A673 (cell line): ENCODE results near the gene NFATC2. TPM values are rescaled to one million over a fixed set of nuclear protein-coding genes. Genes with fewer than 3 reads are reported as not detected.

ENCODE experiments used
- BruUV-seq: library from RNA; stranded (reverse); fragments of 400-500 nt; replicated peaks from 2 replicates; lab custom pipeline; 2021; lab: Mats Ljungman, UMichigan
- CTCF ChIA-PET: fragments of 300-600 bp; sonication (Branson Sonifier 250); formaldehyde crosslinking; loops from one replicate; lab custom pipeline; 2022; ENCODE audit warnings: antibody characterized with exemption; lab: Charles Lee
- POLR2A ChIA-PET: fragments of 300-600 bp; sonication (Branson Sonifier 250); formaldehyde crosslinking; loops from one replicate; lab custom pipeline; 2022; ENCODE audit warnings: antibody characterized with exemption; ENCODE audit not compliant: low non-redundant PET; lab: Charles Lee
- DNase-seq: peaks from one replicate; pipeline ENCODE4 v3.0.0-alpha.2; 2015; ENCODE audit warnings: low spot score
- H3K27ac ChIP-seq: fragments of 200-600 bp; sonication (generic); 2 replicates; pipeline ENCODE4 v1.5.1; 2016; ENCODE audit warnings: mixed run types, low read depth, mild to moderate bottlenecking, mixed read lengths, antibody characterized with exemption, low read length; ENCODE audit not compliant: poor library complexity, severe bottlenecking
- H3K27me3 ChIP-seq: fragments of 200-600 bp; sonication (generic); replicated peaks from 2 replicates; pipeline ENCODE4 v1.6.1; 2017; ENCODE audit warnings: mixed run types, low read depth, mild to moderate bottlenecking, mixed read lengths, antibody characterized with exemption, low read length; ENCODE audit not compliant: insufficient read depth, poor library complexity
- H3K36me3 ChIP-seq: fragments of 200-600 bp; sonication (generic); 2 replicates; pipeline ENCODE4 v1.6.1; 2016; ENCODE audit warnings: mixed run types, mild to moderate bottlenecking, mixed read lengths, antibody characterized with exemption, low read length; ENCODE audit not compliant: insufficient read depth, poor library complexity, severe bottlenecking
- H3K4me1 ChIP-seq: fragments of 200-600 bp; sonication (generic); 2 replicates; pipeline ENCODE4 v1.6.1; 2017; ENCODE audit warnings: mixed run types, mild to moderate bottlenecking, mixed read lengths, antibody characterized with exemption, low read length; ENCODE audit not compliant: insufficient read depth, poor library complexity, severe bottlenecking
- H3K4me3 ChIP-seq: fragments of 200-600 bp; sonication (generic); 2 replicates; pipeline ENCODE4 v1.5.1; 2016; ENCODE audit warnings: low read depth, mixed run types, mild to moderate bottlenecking, mixed read lengths, low read length; ENCODE audit not compliant: poor library complexity, severe bottlenecking
- H3K9me3 ChIP-seq: fragments of 200-600 bp; sonication (generic); 2 replicates; pipeline ENCODE4 v1.6.1; 2016; ENCODE audit warnings: mixed run types, low read depth, mild to moderate bottlenecking, mixed read lengths, antibody characterized with exemption, low read length; ENCODE audit not compliant: poor library complexity, severe bottlenecking
- EZH2 ChIP-seq: fragments of 200-600 bp; sonication (generic); IDR thresholded peaks from 2 replicates; pipeline ENCODE4 v1.6.1; 2017; ENCODE audit warnings: borderline replicate concordance, low read depth, mild to moderate bottlenecking, mixed read lengths, antibody characterized with exemption, low read length; ENCODE audit not compliant: poor library complexity, severe bottlenecking
- intact Hi-C: fragments of 100-400 bp; cut with micrococcal nuclease; formaldehyde crosslinking; loops from one replicate; pipeline ENCODE4 v1.10.0; 2022; ENCODE audit not compliant: unreplicated experiment
- total RNA-seq: library from RNA; stranded (reverse); gene quantifications from 2 replicates; pipeline ENCODE4 v1.2.3, GENCODE V29; 2021
- TF ChIP-seq, protein P1 (sequence below): fragments of 300-800, 200-600 bp; sonication (generic); conservative IDR thresholded peaks from 2 replicates; pipeline ENCODE4 v1.5.1; 2017; ENCODE audit warnings: low read depth, mild to moderate bottlenecking, antibody characterized with exemption, low read length, moderate library complexity, mixed read lengths

NFATC2 gene
- total RNA-seq, 1 experiment from 2014 or later, result 0.64 TPM

DNA sequence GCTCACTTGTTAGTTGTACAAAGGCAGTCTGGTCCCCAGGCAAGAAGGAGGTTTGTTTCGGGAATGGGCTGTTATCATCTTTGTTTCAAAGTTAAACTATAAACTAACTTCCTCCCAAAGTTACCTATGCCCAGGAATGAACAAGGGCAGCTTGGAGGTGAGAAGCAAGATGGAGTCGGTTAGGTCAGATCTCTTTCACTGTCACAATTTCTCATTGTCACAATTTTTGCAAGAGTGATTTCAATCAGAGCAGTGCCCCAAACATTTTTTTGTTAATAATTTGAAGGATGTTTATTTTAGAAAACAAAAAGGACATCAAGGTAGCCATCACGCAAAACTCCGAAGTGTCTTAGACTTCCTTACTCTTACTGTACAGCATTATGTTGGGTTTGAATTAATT lies 170.8 kb downstream of the NFATC2 start:
- ChIA-PET CTCF (interaction anchor here (1.5 kb wide), 1 partner anchor 384 kb away, joined by 3 read pairs; no protein-coding TSS in a partner anchor), POLR2A (no interaction called here)
- H3K4me1 ChIP-seq, result no peaks in the 10 kb centered on the region
- no peak overlapping the region for H3K27ac ChIP-seq
- no peak overlapping the region for H3K4me3 ChIP-seq
- H3K27me3 ChIP-seq, result no peaks in the 10 kb centered on the region
- TF ChIP-seq, protein P1, sequence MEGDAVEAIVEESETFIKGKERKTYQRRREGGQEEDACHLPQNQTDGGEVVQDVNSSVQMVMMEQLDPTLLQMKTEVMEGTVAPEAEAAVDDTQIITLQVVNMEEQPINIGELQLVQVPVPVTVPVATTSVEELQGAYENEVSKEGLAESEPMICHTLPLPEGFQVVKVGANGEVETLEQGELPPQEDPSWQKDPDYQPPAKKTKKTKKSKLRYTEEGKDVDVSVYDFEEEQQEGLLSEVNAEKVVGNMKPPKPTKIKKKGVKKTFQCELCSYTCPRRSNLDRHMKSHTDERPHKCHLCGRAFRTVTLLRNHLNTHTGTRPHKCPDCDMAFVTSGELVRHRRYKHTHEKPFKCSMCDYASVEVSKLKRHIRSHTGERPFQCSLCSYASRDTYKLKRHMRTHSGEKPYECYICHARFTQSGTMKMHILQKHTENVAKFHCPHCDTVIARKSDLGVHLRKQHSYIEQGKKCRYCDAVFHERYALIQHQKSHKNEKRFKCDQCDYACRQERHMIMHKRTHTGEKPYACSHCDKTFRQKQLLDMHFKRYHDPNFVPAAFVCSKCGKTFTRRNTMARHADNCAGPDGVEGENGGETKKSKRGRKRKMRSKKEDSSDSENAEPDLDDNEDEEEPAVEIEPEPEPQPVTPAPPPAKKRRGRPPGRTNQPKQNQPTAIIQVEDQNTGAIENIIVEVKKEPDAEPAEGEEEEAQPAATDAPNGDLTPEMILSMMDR, result no peak
- no peak for TF ChIP-seq EZH2
- no peak for DNase-seq
- H3K9me3 ChIP-seq, result no peaks in the 10 kb centered on the region
- H3K36me3 ChIP-seq, result no peaks in the 10 kb centered on the region
- BruUV-seq, result no TSS peak
- intact Hi-C loops, result loop anchor here (2.0 to 5.0 kb wide), 3 partner anchors 223 to 711 kb away; no protein-coding TSS in a partner anchor

DNA sequence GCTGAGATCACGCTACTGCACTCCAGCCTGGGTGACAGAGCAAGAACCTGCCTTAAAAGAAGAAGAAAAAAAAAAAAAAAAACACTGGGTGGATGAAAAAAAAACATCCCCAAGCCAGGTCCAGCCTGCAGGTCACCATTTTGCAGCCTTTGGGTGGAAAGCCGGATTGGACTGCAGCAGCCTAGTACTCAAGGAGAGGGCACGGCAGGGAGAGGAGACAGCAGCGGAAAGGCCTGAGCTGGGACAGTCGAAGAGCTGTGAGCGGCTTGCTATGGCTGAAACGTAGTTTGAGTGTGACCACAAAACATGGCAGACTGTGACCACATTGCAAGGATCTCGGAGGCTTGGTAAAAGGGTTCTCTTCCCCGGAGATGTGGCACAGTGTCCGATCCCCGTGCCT lies 173.0 kb downstream of the NFATC2 start:
- TF ChIP-seq EZH2, result no peak
- TF ChIP-seq, protein P1, result no peak
- POLR2A ChIA-PET, result no interaction called here
- no peak overlapping the region for H3K27ac ChIP-seq
- no peaks in the 10 kb centered on the region for H3K4me1 ChIP-seq
- intact Hi-C loops, result no loop called here
- CTCF ChIA-PET, result no interaction called here
- no peaks in the 10 kb centered on the region for H3K27me3 ChIP-seq
- H3K36me3 ChIP-seq, result no peaks in the 10 kb centered on the region
- BruUV-seq, result no TSS peak
- no peak overlapping the region for H3K4me3 ChIP-seq
- H3K9me3 ChIP-seq, result no peaks in the 10 kb centered on the region
- DNase-seq, result no peak

DNA sequence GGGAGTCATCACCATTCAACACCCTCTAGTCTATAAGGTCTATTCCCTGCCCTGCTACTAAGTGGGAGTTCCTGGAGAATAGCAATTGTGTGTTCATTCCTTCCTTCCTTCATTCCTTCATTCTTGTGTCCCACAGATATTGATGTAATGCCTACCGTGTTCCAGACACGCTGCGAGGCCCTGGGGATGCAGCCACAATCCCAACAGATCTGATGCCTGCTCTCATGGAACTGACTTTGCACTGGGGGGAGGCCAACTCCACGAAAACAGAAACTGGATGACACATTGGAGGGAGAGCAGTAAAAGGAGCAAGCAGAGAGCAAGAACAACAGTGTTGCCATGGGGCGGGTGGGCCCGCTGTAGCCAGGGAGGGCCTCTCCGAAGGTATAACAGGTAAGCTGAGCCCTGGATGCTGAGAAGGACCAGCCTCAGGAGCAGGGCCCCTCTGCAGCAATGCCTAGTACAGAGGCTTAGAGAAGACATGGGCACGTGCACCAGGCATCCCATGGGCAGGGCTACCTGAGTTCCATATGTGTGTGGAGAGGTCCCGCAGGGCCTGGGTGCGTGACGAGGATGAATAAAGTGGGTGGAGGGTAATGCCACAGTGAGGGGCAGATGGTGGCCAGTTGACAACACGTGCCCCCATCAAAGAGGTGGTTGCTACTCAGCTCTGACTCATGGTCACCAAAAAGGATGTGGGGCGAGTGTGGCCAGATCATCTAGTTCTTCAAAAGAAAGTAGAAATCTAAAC lies 173.9 kb downstream of the NFATC2 start:
- H3K9me3 ChIP-seq, result peaks cover 3% of the 10 kb centered on the region
- TF ChIP-seq, protein P1, result no peak
- no peak for TF ChIP-seq EZH2
- no peak overlapping the region for H3K27ac ChIP-seq
- no peaks in the 10 kb centered on the region for H3K36me3 ChIP-seq
- ChIA-PET CTCF (no interaction called here), POLR2A (no interaction called here)
- no peaks in the 10 kb centered on the region for H3K27me3 ChIP-seq
- H3K4me1 ChIP-seq, result no peaks in the 10 kb centered on the region
- BruUV-seq, result no TSS peak
- H3K4me3 ChIP-seq, result no peak overlapping the region
- DNase-seq, result no peak
- intact Hi-C loops, result no loop called here
